ENCODE data around the gene YTHDC1.

Gene YTHDC1

DNA sequence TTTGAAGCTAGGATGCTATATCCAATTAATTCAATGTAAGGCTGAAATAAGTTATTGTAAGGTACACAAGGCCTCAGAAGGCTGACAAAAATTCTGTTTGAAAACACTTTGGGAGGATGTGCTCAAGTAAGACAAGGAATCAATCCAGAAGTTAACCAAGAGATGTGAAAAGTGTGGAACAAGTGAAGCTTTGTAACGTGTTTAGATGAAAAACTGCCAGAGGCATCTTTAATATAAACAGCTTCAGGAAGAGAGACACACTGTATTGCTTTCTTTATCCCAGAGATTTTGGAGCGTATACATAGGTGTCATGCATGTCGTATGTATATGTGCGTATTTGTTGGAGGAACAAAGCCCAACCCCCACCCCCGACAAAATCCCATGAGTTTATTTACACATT is 28.3 kb upstream of the YTHDC1 start:
- Histone ChIP-seq H3K79me2 (ENCODE audit: insufficient read depth, low read depth) (no peaks in the 10 kb centered on the region), H3K4me3 (IDR thresholded peaks at IDR 0.05; ENCODE audit: insufficient read depth, low read depth, low read length) (no peak overlapping the region), H3K4me1 (ENCODE audit: low read depth, poor library complexity, severe bottlenecking) (no peaks in the 10 kb centered on the region), H3K36me3 (ENCODE audit: insufficient read depth) (no peaks in the 10 kb centered on the region), H3K27me3 (ENCODE audit: insufficient read depth, low read depth) (no peaks in the 10 kb centered on the region), H2AFZ (ENCODE audit: low read depth) (no peak overlapping the region), H3K4me2 (no peak overlapping the region), H3K27ac (no peak overlapping the region), H4K20me1 (ENCODE audit: insufficient read depth) (no peaks in the 10 kb centered on the region), H3K9ac (no peak overlapping the region)
- no peak for TF ChIP-seq CTCF (conservative IDR thresholded peaks at IDR 0.05; ENCODE audit: low read depth, low read length)

GRCh38 chr4:68375667-68376559 is 26.0 kb upstream of the YTHDC1 start:
- H3K4me3 ChIP-seq (IDR thresholded peaks at IDR 0.05; ENCODE audit: insufficient read depth, low read depth, low read length): peak overlapping the region; percentile 41
- H2AFZ ChIP-seq (ENCODE audit: low read depth): peak overlapping the region; percentile 74
- no peak overlapping the region for H3K9ac ChIP-seq
- H3K4me2 ChIP-seq: peak overlapping the region; percentile 56
- no peaks in the 10 kb centered on the region for H3K79me2 ChIP-seq (ENCODE audit: insufficient read depth, low read depth)
- peak; percentile 83 for TF ChIP-seq CTCF (conservative IDR thresholded peaks at IDR 0.05; ENCODE audit: low read depth, low read length)
- no peaks in the 10 kb centered on the region for H3K4me1 ChIP-seq (ENCODE audit: low read depth, poor library complexity, severe bottlenecking)
- no peaks in the 10 kb centered on the region for H3K36me3 ChIP-seq (ENCODE audit: insufficient read depth)
- no peaks in the 10 kb centered on the region for H3K27me3 ChIP-seq (ENCODE audit: insufficient read depth, low read depth)
- no peaks in the 10 kb centered on the region for H4K20me1 ChIP-seq (ENCODE audit: insufficient read depth)
- H3K27ac ChIP-seq: no peak overlapping the region

GRCh38 chr4:68373513-68373912 is 23.6 kb upstream of the YTHDC1 start:
- Histone ChIP-seq H3K27ac (no peak overlapping the region), H2AFZ (ENCODE audit: low read depth) (no peak overlapping the region), H3K27me3 (ENCODE audit: insufficient read depth, low read depth) (no peaks in the 10 kb centered on the region), H3K79me2 (ENCODE audit: insufficient read depth, low read depth) (no peaks in the 10 kb centered on the region), H3K4me3 (IDR thresholded peaks at IDR 0.05; ENCODE audit: insufficient read depth, low read depth, low read length) (no peak overlapping the region), H3K36me3 (ENCODE audit: insufficient read depth) (no peaks in the 10 kb centered on the region), H3K4me1 (ENCODE audit: low read depth, poor library complexity, severe bottlenecking) (no peaks in the 10 kb centered on the region), H3K4me2 (no peak overlapping the region), H4K20me1 (ENCODE audit: insufficient read depth) (no peaks in the 10 kb centered on the region), H3K9ac (no peak overlapping the region)
- no peak for TF ChIP-seq CTCF (conservative IDR thresholded peaks at IDR 0.05; ENCODE audit: low read depth, low read length)

GRCh38 chr4:68372588-68372987 is 22.7 kb upstream of the YTHDC1 start:
- no peak overlapping the region for H3K27ac ChIP-seq
- no peaks in the 10 kb centered on the region for H3K4me1 ChIP-seq (ENCODE audit: low read depth, poor library complexity, severe bottlenecking)
- no peak overlapping the region for H3K4me2 ChIP-seq
- no peak overlapping the region for H2AFZ ChIP-seq (ENCODE audit: low read depth)
- H3K79me2 ChIP-seq (ENCODE audit: insufficient read depth, low read depth): no peaks in the 10 kb centered on the region
- H3K9ac ChIP-seq: no peak overlapping the region
- no peak for TF ChIP-seq CTCF (conservative IDR thresholded peaks at IDR 0.05; ENCODE audit: low read depth, low read length)
- no peaks in the 10 kb centered on the region for H4K20me1 ChIP-seq (ENCODE audit: insufficient read depth)
- no peak overlapping the region for H3K4me3 ChIP-seq (IDR thresholded peaks at IDR 0.05; ENCODE audit: insufficient read depth, low read depth, low read length)
- H3K36me3 ChIP-seq (ENCODE audit: insufficient read depth): no peaks in the 10 kb centered on the region
- H3K27me3 ChIP-seq (ENCODE audit: insufficient read depth, low read depth): no peaks in the 10 kb centered on the region

All from KMS-11 (cell line).